CD4-positive, alpha-beta T cell treated with Interleukin-1 beta for 1 hour (primary cell): ENCODE measurements around the gene TANK.
A peak's percentile ranks its signal among the peaks of the same experiment; 100 is the strongest.
"Not testable (repeated sequence)": the region's sequence is repeated elsewhere in the genome, so short reads cannot be mapped to it uniquely, and the experiment has no call there.

ENCODE experiments used
- DNase-seq, 2 donors: peaks; one replicate each; pipeline ENCODE4 v3.0.0-alpha.2; 2020 to 2022

TANK gene

DNA sequence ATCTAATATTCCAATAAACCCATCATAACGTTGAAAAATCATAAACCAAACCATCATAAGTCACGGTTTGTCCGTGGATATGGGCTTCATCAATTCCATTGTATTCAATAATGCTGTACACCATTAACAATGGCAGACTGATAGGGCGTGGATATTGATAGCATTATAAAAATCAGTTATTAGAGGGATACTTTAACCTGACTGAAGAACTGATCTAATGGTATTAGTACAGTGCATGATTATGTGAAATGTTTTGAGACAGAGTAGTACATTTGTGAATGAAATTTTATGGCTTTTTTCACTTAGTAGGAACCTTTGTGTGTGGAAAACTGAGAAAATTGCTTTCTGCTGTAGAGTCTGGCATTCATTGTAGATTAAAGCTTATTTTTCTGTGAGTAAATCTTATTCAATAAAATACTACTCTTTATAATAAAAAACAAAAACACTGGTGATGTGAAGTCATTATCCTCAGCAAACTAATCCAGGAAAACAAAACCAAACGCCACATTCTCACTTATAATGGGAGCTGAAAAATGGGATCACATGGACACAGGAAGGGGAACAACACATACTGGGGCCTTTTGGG lies 119.1 kb downstream of the TANK start:
- DNase-seq, result not testable (repeated sequence)

GRCh38 chr2:161280906-161281323 lies 120.7 kb downstream of the TANK start:
- DNase-seq, result peak; percentile 10 to 33

DNA sequence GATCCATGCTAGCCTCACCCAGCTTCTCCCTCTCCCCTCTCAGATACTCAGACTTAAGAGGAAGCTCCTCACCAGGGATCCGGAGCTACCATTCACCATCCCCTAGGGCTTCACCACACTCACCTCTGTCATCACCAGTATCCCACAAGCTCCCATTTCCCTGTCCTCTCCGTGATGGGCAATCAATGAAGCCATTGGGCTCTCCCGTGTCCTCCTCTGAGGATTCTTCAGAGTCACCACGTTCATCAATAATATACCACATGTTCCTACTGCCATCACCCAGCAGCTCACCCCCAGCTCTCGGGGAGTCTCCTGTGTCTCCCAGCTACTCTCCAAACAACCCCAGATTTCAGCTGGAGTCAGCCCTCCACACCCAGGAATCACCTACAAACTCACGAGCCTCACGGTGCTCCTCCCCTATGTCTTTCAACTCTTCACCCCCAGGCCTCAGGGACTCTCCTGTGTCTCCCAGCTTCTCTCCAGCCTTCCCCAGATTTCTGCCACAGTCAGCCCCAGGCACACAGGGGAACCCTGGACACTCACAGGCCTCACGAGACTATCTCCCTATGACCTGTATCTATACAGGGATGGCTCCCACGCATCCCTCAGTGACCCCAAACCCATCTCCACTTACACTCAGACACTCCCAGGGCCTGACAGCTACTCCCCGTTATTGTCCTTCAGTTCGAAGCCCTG lies 121.5 kb downstream of the TANK start:
- not testable (repeated sequence) for DNase-seq

DNA sequence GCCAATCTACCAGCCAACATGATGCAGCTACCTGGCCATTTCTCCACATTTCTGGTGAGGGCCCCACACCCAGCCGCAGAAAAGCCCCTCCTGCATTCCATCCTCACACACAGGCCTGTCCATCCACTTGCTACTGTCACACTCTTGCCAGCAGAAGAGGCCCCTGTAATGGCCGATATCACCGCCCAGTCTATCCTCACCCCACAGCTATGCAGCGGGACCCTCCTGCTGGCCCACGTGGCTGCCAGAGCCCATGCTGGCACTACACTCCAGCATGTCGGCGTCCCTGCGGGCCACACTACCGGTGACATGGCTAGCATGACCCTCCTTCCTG lies 122.0 kb downstream of the TANK start:
- peak in 1 of 2 donors; percentile 7 for DNase-seq

DNA sequence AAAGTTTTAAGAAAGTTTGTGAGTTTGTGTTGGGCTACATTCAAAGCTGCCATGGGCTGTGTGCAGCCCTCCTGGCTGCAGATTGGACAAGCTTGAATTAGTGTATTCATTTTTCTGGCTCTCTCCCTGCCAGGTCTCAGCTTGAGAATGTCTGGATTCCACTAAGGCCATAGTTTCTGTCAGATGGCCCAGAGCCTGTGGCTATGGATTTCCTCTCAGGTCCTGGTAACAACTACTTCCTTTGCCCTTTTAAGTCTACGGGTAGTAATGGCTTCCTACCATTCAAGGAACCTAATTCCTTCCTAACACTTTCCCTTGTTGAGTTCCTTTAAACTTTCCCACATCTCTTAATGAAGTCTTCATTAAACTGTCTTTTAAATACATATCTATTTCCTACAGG lies 123.7 kb downstream of the TANK start:
- no peak for DNase-seq
